CD4-positive, alpha-beta T cell treated with Interleukin-12 subunit alpha and Interleukin-12 subunit beta, for 1 hour (primary cell): ENCODE results near the gene PITPNC1.
"Not testable (repeated sequence)": the region's sequence is repeated elsewhere in the genome, so short reads cannot be mapped to it uniquely, and the experiment has no call there.

Experiments used
- DNase-seq: peaks from one replicate; pipeline ENCODE4 v3.0.0-alpha.2; 2020

PITPNC1 gene

DNA sequence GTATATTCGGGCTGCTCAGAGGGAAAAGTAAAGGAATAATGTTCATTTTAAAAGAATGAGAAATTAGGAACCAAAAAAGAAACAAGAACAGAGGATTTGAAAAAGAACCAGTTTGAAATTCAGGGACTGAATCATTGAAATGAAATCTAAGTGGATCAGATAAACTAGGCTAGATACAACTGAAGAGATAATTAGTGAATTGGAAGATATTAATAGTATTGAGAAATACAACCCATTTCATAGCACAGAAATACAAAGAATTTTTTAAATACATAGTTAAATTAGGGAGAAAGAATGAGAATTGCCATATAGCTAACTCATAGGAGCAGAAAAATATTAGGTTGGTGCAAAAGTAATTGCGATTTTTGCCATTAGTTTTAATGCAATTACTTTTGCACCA is 223.3 kb downstream of the PITPNC1 start:
- DNase-seq = no peak

DNA sequence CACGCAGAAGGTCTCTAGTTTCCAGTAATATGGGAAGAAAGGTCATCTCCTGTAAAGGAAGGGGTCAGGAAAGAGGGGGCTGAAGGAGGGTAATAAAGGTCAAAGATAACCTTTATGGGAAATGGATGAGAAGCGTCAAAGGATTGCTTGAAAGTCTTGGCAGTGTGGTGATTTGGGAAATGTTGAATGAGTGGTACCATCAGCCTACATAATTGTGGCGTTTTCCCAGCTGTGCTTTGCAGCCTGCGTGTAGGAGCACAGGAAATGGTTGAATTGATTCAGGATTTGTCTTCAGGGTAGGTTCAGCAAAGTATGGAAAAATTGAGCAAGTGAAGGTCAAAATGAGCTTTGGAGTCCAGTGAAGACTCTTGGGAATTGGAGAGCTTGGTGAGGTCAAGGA is 224.8 kb downstream of the PITPNC1 start:
- DNase-seq = no peak

- no peak for DNase-seq
These were observed 225.4 kb downstream of the PITPNC1 start for GRCh38 chr17:67602444-67602843.

GRCh38 chr17:67602974-67603373 is 225.9 kb downstream of the PITPNC1 start:
- DNase-seq = peak; percentile 62

- DNase-seq = no peak
These were observed 228.3 kb downstream of the PITPNC1 start for GRCh38 chr17:67605256-67605912.

DNA sequence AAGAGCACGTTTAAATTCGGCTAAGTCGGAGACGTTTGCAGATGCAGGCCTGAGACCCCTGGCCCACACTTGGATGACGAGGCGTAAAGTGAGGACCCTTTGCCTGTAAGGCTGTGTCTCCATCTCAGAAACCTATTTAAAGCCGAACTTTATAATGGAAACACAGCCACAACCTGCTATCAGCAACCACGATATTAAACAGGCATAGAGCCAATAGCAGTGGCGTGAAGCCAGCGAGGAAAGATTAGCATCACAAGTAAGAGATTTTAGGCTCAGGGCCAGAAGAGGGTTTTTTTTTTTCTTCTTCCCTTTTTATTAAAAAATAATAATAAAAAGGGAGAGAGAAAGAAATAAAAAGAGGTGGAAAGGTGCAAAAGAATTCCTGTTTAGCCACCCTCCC is 229.4 kb downstream of the PITPNC1 start:
- no peak for DNase-seq

DNA sequence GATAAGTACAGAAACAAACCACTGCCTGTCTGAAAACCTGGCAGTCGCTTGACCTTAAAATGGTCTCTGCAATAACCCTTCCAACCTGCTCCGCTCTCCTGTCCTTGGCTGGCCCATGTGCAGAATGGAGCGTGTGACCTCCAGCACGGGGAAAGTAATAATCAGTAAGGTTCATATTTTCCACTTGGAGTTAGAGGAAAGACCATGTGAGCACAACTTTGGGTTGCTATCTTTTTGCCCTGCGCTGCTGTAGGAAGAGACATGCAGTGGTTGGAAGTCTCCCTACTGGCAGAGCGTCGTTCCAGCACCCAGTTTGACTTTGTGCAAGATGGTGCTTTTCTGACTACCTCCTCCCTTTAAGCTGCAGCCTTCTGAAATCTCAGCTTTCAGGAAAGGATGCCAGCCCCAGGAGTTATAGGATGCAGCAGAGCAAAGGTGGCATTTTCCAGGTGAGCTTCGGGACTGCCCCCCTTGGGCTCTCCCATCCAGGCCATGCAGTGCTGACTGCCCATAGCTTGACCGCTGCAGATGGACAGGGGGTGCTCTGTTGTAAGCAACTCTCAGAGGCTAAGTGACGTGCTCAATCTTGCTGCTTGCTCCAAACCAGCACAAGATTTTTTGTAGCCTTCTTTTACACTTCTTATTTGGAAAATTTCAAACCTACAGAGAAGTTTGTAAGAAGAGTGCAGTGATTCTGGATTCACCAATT is 230.0 kb downstream of the PITPNC1 start:
- no peak for DNase-seq

DNA sequence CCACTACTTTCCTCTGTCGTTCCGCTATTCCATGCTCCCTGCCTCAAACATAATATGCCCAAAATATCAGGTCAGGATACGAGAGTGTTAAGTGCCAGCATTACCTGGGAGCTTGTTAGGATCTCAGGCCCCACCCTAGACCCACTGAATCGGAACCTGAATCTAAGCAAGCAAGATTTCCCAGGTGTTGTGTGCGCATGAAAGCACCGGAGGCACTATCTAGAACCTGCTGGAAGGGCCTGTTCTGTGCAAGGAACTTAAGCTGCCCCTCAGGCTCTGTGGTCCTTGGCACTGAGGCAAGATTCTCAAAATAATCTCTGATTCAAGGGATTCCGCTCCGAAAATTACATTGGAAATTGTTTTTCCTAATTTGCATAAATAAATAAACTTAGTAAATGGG is 233.0 kb downstream of the PITPNC1 start:
- DNase-seq = no peak

DNA sequence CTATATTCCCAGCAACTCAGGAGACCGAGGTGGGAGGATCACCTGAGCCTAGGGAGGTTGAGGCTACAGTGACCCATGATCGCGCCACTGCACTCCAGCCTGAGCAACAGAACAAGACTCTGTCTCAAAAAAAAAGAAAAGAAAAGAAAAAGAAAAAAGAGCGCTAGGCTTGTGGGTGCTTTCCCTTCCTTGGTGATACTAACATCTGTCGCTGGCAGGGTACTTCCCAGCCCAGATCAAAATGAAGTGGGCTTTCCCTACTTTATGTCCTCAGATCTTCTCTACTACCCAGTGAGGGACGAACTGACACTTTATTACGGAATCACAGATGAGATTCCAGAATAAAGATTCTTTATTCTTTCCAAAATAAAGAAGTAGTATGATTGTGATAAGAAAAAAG is 236.9 kb downstream of the PITPNC1 start:
- DNase-seq = no peak

GRCh38 chr17:67615011-67615561 is 238.0 kb downstream of the PITPNC1 start:
- no peak for DNase-seq

DNA sequence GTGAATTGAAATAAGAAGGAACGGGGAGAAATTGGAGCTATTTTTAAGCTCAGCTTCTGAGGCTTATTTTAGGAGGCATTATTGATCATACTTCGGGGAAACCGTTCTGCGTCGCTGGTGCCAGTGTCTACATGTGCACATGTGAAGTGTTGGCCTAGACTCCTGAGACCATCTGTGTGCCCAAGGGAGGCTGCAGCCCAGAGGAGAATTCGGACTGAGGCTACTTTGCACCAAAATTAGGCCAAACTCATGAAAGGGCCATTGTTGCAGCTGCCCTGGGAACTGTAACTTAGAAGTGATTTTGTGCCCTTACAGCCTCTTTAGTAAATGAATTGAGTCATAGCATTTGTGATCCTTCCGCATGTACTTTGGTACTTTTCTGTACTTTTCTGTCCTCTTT is 238.7 kb downstream of the PITPNC1 start:
- no peak for DNase-seq

- no peak for DNase-seq
These were observed 240.3 kb downstream of the PITPNC1 start for GRCh38 chr17:67617304-67617899.

DNA sequence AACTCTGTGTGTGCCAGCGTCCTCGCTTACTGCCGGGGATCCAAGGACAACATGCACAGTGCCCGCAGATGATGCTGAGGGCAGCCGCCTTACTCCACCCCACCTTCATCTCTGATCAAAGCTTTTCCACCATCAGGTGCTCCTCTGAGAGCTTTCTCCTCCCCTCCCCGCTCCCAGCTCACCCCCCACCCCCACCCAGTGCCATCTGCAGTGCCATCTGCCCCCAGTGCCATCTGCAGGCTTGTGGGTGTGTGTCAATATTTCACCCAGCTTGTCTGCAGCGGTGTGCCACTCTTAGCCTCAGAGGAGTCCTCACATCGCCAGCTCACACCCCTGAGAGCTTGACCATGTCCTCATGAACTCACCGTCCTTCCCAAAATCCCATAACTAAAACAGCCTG is 242.5 kb downstream of the PITPNC1 start:
- no peak for DNase-seq

DNA sequence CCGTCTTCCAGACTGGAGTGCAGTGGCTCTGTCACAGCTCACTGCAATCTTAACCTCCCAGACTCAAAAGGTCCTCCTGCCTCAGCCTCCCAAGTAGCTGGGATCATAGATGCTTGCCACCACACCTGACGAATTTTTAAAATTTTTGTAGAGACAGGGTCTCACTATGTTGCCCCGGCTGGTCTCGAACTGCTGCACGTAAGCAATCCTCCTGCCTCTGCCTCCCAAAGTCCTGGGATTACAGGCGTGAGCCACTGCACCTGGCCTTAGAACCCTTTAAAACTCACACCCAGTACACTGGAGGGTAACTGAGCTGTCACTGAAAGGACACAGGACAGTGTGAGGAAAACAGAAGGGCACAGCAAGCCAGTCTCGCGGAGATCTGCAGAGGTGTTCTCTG is 243.0 kb downstream of the PITPNC1 start:
- no peak for DNase-seq

DNA sequence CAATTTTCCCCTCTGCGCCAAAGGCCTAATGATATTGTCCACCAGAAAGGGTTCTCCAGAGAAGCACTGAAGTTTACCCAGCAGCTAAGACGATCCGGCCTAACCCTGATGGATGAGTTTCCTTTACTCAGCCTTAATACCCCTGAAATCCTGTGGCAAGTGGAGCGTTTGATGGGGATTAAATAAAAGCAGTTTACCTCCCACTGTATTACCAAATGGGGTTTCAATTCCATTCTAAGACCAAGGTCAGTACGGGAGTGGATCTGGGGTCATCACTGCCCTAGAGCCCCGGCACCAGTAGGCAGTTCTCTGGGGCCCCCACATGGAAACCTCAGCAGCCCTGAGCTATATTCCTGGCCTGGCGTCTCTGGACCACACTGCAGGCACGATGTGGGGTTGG is 243.6 kb downstream of the PITPNC1 start:
- DNase-seq = no peak

- DNase-seq = no peak
These were observed 246.7 kb downstream of the PITPNC1 start for GRCh38 chr17:67623767-67624166.

DNA sequence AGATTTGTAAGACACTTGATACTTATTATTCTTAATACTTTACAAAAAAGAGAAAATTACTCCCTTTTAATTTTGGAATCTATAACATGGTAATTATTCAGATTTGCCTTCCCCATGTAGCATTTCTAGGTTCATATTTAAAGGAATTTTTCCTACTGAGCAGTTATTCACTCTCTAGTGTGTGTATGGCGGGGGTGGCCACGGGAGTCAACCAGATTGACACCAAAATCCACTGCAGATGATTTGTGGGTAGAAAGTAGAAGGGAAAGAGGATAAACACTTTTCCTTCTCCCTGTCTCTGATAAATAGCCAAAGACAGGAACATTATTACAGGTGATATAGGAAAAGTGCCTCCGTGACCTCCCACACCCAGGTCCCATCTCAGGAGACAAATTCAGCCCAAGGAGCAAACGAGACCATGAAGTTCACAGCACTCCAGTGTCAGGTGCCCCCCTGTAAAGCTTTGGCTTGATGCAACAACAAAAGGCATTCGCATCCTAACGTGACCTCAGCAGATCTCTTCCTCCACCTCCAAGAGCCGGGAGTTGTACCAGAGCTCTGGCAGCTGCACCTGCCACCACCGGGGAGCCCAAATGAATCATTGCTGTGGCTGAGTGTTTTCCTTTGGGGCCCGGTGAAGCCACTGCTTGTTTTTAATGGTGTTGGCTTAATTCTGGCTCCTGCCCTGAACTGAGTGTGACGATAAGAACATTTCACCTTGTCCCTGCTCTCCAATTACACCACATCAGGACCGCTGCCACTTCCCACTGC is 248.0 kb downstream of the PITPNC1 start:
- no peak for DNase-seq

DNA sequence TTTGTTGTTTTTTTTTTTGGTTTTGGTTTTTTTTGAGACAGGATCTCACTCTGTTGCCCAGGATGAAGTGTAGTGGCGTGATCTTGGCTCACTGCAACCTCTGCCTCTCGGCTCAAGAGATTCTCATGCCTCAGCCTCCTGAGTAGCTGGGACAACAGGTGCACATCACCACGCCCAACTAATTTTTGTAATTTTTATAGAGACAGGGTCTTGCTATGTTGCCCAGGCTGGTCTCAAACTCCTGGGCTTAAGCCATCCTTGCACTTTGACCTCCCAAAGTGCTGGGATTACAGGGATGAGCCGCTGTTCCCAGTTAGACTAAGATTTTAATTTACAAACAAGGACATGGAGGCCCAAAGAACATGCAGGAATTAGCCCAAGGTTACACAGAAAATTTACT is 248.9 kb downstream of the PITPNC1 start:
- no peak for DNase-seq

DNA sequence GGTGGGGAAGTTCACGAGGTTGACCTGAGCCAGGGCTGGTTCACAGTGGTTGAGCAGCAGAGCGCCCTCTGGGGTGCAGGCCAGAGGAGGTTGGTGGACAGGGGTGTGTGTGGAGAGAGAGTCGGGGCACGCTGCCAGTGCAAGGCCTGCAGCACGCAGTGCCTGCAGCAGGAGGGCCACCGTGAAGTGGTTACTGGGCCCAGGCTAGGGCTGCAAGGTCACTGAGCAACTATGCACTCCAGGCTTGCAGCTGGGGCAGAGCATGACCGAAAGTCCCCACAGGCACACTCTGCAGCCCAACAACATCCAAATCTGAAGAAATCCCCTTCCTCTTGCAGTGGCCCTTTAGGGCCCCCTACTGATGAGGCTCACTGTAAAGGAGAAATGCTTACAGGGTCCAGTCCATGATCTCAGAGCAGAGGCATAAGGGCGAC is 251.5 kb downstream of the PITPNC1 start:
- DNase-seq = peak; percentile 7

- peak; percentile 30 for DNase-seq
These were observed 252.9 kb downstream of the PITPNC1 start for GRCh38 chr17:67629971-67630320.

GRCh38 chr17:67630836-67631235 is 253.8 kb downstream of the PITPNC1 start:
- not testable (repeated sequence) for DNase-seq

GRCh38 chr17:67632141-67632540 is 255.1 kb downstream of the PITPNC1 start:
- DNase-seq = no peak

DNA sequence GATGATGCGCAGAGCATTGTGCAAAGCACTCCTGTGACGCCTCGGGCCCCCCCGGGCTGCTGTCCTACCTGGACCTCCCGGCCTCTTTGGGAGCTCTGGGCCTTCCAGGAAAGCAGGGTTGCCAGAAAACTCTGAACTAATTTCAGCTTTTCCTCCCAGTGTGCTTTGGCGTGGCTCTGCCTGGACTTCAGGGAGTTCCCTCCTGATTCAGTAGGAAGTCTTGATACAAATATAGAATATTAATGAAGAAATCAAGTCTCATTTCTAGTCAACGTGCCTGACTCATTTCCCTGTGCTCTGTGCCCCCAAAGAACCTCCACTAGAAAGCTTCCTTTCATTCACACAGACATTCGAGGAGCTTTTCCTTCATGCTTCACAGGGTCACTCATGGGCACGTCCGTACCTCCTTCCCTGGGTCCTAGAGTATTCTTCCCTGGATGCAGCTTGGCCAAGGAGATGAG is 256.7 kb downstream of the PITPNC1 start:
- no peak for DNase-seq
